GM13976 (cell line): ENCODE results near the gene ZNF165.
"Not testable (repeated sequence)": the region's sequence is repeated elsewhere in the genome, so short reads cannot be mapped to it uniquely, and the experiment has no call there.

Experiments used
- DNase-seq: peaks from one replicate; pipeline ENCODE4 v3.0.0; 2012; ENCODE audit warnings: low spot score
- in situ Hi-C: fragments of 300-500 bp; cut with MboI; formaldehyde crosslinking; loops from one replicate; pipeline ENCODE4 v1.12.0; 2022; ENCODE audit warnings: low sequenced_read_pairs, mixed read lengths, inconsistent platforms; ENCODE audit not compliant: unreplicated experiment
- TF ChIP-seq, protein P1 (sequence below): IDR thresholded peaks from 2 replicates; pipeline ENCODE4 v1.5.1; 2012; ENCODE audit warnings: borderline replicate concordance, mild to moderate bottlenecking; ENCODE audit not compliant: insufficient read depth; ENCODE audit errors: extremely low read depth, missing control alignments, control extremely low read depth

ZNF165 gene

DNA sequence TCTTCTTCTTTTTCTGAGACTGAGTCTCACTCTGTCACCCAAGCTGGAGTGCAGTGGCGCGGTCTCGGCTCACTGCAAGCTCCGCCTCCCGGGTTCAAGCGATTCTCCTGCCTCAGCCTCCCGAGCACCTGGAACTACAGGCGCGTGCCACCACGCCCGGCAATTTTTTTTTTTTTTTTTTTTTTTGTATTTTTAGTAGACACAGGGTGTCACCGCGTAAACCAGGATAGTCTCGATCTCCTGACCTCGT is at the start of gene ZNF165:
ZNF165 (plus strand) TSS at position 188 of the 250 bp plus-strand sequence. CDS start 4,913 bp downstream, outside the sequence.
- in situ Hi-C loops, DNase-seq: not testable (repeated sequence)

DNA sequence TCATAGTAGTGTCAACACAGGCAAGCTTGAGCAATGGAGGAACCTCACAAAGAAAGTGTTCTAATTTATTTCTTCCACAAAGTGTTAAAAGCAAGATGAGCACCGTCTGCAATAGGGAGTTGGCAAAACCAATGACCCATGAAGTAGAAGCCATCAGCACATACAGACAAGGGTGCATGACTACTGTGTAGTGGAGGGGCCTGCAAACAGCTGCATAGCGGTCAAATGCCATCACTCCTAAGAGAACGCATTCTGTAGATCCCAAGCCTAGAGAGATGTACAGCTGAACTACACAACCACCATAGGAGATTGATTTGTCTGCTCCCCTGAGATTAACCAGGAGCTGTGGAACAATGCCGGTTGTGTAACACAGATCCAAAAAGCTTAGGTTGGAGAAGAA is 26.8 kb upstream of the ZNF165 start:
- no peak for DNase-seq
- in situ Hi-C loops = no loop called here
- TF ChIP-seq, protein P1, sequence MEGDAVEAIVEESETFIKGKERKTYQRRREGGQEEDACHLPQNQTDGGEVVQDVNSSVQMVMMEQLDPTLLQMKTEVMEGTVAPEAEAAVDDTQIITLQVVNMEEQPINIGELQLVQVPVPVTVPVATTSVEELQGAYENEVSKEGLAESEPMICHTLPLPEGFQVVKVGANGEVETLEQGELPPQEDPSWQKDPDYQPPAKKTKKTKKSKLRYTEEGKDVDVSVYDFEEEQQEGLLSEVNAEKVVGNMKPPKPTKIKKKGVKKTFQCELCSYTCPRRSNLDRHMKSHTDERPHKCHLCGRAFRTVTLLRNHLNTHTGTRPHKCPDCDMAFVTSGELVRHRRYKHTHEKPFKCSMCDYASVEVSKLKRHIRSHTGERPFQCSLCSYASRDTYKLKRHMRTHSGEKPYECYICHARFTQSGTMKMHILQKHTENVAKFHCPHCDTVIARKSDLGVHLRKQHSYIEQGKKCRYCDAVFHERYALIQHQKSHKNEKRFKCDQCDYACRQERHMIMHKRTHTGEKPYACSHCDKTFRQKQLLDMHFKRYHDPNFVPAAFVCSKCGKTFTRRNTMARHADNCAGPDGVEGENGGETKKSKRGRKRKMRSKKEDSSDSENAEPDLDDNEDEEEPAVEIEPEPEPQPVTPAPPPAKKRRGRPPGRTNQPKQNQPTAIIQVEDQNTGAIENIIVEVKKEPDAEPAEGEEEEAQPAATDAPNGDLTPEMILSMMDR = no peak

DNA sequence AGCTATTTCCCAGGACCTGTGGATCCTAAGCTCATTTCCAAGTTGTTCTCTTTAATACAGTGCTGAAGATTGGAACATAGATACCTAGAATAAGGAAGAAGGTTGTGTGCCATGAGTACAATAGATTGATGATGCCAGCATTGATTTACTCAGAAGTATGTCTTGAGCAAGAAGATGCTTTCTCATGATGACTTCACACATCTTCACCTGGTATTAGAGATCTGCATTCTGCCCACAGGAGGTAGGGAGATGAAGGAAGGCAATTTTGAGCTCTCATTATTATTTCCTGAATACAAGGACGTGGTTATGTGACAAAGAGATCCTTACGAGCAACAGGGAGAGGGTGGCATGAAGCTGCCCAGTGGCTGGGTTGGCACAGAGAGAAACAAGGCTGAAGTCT is 20.0 kb upstream of the ZNF165 start:
- no peak for DNase-seq
- in situ Hi-C loops = no loop called here
- TF ChIP-seq, protein P1 = no peak

DNA sequence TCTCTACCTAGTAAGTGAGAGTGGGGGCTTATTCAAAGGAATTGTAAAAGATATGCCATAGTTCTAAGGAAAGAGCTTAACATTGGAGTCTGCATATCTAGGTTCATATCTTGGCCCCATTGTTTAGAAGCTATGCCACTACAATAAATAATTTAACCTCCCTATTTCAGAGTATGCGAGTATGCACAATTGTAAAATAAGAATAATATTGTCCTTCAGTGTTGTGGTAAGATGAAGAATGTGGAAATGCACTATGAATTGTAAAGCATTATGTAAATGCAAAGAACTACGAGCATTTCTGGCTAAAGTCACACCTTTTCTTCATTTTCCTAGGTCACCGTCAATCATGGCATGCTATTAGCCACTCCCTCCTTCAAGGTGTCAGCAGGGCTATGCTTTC is 16.1 kb upstream of the ZNF165 start:
- DNase-seq = no peak
- TF ChIP-seq, protein P1 = no peak
- in situ Hi-C loops = no loop called here

DNA sequence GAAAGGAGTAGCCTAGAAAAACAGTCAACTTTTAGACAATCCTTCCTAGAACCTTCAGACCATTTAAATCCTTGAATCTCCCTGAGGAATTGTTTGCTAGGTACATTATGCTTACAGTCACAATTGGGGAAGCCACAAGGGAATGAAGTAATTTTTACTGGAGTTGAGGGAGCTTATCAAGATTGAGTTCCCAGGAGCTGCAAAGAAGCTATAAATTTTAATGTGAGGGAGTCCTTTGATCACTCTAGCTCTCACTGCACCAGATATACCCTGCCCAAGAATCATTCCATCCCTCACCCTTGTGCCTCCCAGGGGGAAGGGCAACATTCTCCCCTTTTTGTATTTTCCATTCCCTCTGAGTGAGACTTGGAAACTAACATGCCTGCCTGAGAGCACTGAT is 12.3 kb upstream of the ZNF165 start:
- in situ Hi-C loops = no loop called here
- no peak for DNase-seq
- TF ChIP-seq, protein P1 = no peak

DNA sequence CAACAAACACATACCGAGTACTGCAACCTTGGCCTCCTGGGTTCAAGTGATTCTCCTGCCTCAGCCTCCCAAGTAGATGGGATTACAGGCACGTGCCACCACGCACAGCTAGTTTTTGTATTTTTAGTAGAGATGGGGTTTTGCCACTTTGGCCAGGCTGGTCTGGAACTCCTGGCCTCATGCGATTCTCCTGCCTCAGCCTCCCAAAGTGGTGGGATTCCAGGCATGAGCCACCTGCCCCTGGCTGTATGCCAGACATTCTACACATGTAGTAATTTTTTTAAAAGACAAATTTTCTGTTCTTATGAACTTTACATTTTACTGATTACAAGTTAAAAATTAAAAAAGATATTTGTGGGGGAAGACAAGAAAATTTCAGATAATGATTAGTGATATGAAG is 9.4 kb upstream of the ZNF165 start:
- DNase-seq, in situ Hi-C loops: not testable (repeated sequence)

DNA sequence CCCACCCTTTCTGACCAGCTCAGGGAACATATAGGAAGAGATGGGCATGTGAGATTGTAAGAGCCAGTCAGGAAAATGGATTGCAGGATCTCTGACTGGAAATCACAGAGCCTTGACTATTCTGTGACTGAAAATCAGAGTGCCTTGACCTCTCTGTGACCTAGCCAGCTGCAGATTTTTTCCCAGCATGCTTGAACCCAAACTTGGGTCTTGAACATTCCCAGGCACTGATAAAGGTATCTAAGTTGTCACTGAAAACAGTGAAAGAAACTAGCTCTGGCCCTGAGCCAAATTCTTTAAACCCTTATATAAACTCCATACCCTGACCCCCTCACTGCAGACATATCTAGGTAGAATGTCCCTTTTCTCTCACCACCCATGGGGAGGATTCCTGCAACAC is 2.3 kb upstream of the ZNF165 start:
- TF ChIP-seq, protein P1 = no peak
- DNase-seq = no peak
- in situ Hi-C loops = no loop called here

DNA sequence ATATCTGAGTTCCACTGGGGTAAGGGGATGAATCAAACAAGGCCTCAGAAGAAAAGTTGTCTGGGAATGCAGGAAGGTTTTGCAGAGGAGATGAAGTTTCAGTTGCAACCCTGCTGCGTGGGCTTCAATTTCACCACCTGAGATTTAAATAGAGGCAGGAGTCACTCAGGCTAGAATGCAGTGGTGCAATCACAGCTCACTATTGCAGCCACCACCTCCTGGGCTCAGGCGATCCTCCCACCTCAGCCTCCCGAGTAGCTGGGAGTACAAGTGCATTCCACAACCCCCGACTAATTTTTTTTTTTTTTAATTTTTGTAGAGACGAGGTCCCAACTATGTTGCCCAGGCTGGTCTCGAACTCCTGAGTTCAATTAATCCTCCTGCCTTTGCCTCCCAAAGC is 1.5 kb upstream of the ZNF165 start:
- TF ChIP-seq, protein P1 = no peak
- in situ Hi-C loops = no loop called here
- DNase-seq = no peak
